Memory B cell (primary cell): ENCODE measurements around the gene SULT1C2.
"Not testable (repeated sequence)": the region's sequence is repeated elsewhere in the genome, so short reads cannot be mapped to it uniquely, and the experiment has no call there.

Experiments
- ATAC-seq: fragments of 150-1000 bp; cut with Tn5 transposase; 2 replicates; pipeline ENCODE4 v1.10.0; 2021; ENCODE audit warnings: low read depth, mild to moderate bottlenecking, moderate library complexity
- DNase-seq, 2 donors: peaks; one replicate each; pipeline ENCODE4 v3.0.0; 2022; ENCODE audit warnings: low spot score in 2 of 2
- H3K27ac Mint-ChIP-seq: one replicate; pipeline ENCODE4 v1.8.0; 2022; ENCODE audit warnings: mild to moderate bottlenecking, moderate library complexity, mixed read lengths
- H3K27me3 Mint-ChIP-seq: one replicate; pipeline ENCODE4 v1.8.0; 2022; ENCODE audit warnings: mixed read lengths
- H3K36me3 Mint-ChIP-seq: one replicate; pipeline ENCODE4 v1.8.0; 2022; ENCODE audit warnings: mild to moderate bottlenecking, mixed read lengths
- H3K4me1 Mint-ChIP-seq: one replicate; pipeline ENCODE4 v1.8.0; 2022; ENCODE audit warnings: mixed read lengths
- H3K4me3 Mint-ChIP-seq: one replicate; pipeline ENCODE4 v1.8.0; 2022; ENCODE audit warnings: mild to moderate bottlenecking, moderate library complexity, mixed read lengths
- H3K9me3 Mint-ChIP-seq: one replicate; pipeline ENCODE4 v1.8.0; 2022; ENCODE audit warnings: mixed read lengths

SULT1C2 gene

GRCh38 chr2:108348816-108349570 lies 60.3 kb downstream of the SULT1C2 start:
- no peaks in the 10 kb centered on the region for H3K36me3 Mint-ChIP-seq
- no peak overlapping the region for H3K27ac Mint-ChIP-seq
- no peak for ATAC-seq
- DNase-seq, result no peak
- H3K9me3 Mint-ChIP-seq, result no peaks in the 10 kb centered on the region
- peaks cover 7% of the 10 kb centered on the region for H3K27me3 Mint-ChIP-seq
- no peak overlapping the region for H3K4me3 Mint-ChIP-seq
- H3K4me1 Mint-ChIP-seq, result no peaks in the 10 kb centered on the region

DNA sequence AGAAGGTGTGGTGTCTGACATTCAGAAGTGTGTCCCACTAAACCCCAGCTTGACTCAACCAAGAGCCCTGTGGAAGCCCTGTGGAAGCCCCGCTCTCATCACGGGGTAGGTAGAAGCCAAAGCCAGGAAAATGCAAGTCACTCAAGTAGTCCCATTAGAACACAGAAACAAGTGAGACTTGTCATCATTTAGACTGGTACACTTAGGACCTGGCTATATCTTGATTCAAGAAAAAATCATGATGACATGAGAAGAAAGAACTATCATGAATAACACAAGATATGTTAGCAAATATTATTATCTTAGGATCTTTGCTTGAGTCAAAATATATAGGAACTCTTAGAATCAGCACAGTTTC lies 60.9 kb downstream of the SULT1C2 start:
- Mint-ChIP-seq H3K27me3 (peaks cover 5% of the 10 kb centered on the region), H3K4me3 (no peak overlapping the region), H3K36me3 (no peaks in the 10 kb centered on the region), H3K9me3 (no peaks in the 10 kb centered on the region), H3K4me1 (no peaks in the 10 kb centered on the region), H3K27ac (no peak overlapping the region)
- ATAC-seq (no peak), DNase-seq (no peak)

- DNase-seq, result no peak
Observed at GRCh38 chr2:108351889-108352288, 63.2 kb downstream of the SULT1C2 start.

DNA sequence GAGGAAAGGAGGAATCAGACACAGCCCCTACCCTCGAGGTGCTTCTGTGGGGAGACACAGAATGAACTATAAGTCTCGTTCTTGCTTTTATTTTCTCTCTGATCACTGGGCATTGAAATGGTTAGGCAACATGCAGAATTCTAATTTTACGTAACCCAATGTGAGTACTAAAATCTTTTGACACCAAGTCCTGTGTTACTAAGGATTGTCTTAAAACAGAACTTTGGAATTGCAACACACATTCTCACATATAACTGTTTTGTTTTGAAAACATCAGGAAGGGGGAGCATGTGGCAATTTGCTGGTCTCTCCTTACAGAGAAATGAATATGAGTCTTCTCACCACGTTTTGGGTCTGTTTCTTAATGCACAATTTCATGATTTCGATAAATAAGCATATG lies 65.4 kb downstream of the SULT1C2 start:
- ATAC-seq (no peak), DNase-seq (no peak)
- Mint-ChIP-seq H3K4me1 (no peaks in the 10 kb centered on the region), H3K27ac (no peak overlapping the region), H3K36me3 (no peaks in the 10 kb centered on the region), H3K9me3 (no peaks in the 10 kb centered on the region), H3K27me3 (peaks cover 7% of the 10 kb centered on the region), H3K4me3 (no peak overlapping the region)

More at GRCh38 chr2:108351889-108352288, 63.2 kb downstream of the SULT1C2 start:
- Mint-ChIP-seq H3K27ac (no peak overlapping the region), H3K4me3 (no peak overlapping the region), H3K4me1 (no peaks in the 10 kb centered on the region), H3K36me3 (no peaks in the 10 kb centered on the region), H3K27me3 (peaks cover 3% of the 10 kb centered on the region), H3K9me3 (no peaks in the 10 kb centered on the region)
- no peak for ATAC-seq

GRCh38 chr2:108355906-108356734 lies 67.4 kb downstream of the SULT1C2 start:
- Mint-ChIP-seq H3K4me3 (no peak overlapping the region), H3K9me3 (peaks cover 1% of the 10 kb centered on the region), H3K4me1 (no peaks in the 10 kb centered on the region), H3K27ac (no peak overlapping the region), H3K27me3 (peaks cover 11% of the 10 kb centered on the region), H3K36me3 (peaks cover 3% of the 10 kb centered on the region)
- DNase-seq (no peak), ATAC-seq (no peak)

- not testable (repeated sequence) for H3K27me3 Mint-ChIP-seq, H3K36me3 Mint-ChIP-seq, ATAC-seq, H3K4me1 Mint-ChIP-seq, H3K27ac Mint-ChIP-seq, H3K4me3 Mint-ChIP-seq, H3K9me3 Mint-ChIP-seq, DNase-seq
Observed at GRCh38 chr2:108359336-108359735, 70.6 kb downstream of the SULT1C2 start.
